HEK293T (cell line): ENCODE measurements around the gene MCCC1.

Source experiments
- BHLHE40 ChIP-seq: fragments of 450-650 bp; IDR thresholded peaks from 2 replicates; pipeline ENCODE4 v1.6.1; 2016; ENCODE audit warnings: mild to moderate bottlenecking, moderate library complexity, borderline replicate concordance
- FOXK2 ChIP-seq: fragments of 450-650 bp; IDR thresholded peaks from 2 replicates; pipeline ENCODE4 v1.6.1; 2016; ENCODE audit warnings: mild to moderate bottlenecking

- TF ChIP-seq FOXK2 (no peak), BHLHE40 (no peak)
These were observed 24.4 kb downstream of the MCCC1 start for GRCh38 chr3:183074881-183075280.
